Fibroblast of mammary gland (primary cell): Measurements from ENCODE around the gene POU3F3.

Experiments used
- DNase-seq: peaks from one replicate; pipeline ENCODE4 v3.0.0-alpha.2; 2010; ENCODE audit warnings: low read depth
- H3K4me3 ChIP-seq: 2 replicates; pipeline ENCODE4 v1.5.1; 2011; ENCODE audit warnings: low read depth, mild to moderate bottlenecking, low read length, moderate library complexity; ENCODE audit not compliant: control insufficient read depth
- CTCF ChIP-seq: conservative IDR thresholded peaks from 2 replicates; pipeline ENCODE4 v1.5.1; 2011; ENCODE audit warnings: low read depth, low read length, inconsistent platforms; ENCODE audit not compliant: control insufficient read depth, insufficient read depth

POU3F3 gene

GRCh38 chr2:104840156-104840555 lies 13.8 kb upstream of the POU3F3 start:
- no peak overlapping the region for H3K4me3 ChIP-seq
- DNase-seq: no peak
- no peak for TF ChIP-seq CTCF

- no peak for DNase-seq
- no peak overlapping the region for H3K4me3 ChIP-seq
- TF ChIP-seq CTCF: no peak
These were observed 12.9 kb upstream of the POU3F3 start for GRCh38 chr2:104840893-104841585.

GRCh38 chr2:104841744-104842143 lies 12.2 kb upstream of the POU3F3 start:
- no peak overlapping the region for H3K4me3 ChIP-seq
- TF ChIP-seq CTCF: no peak
- no peak for DNase-seq

- no peak overlapping the region for H3K4me3 ChIP-seq
- no peak for DNase-seq
- TF ChIP-seq CTCF: no peak
These were observed 8.9 kb upstream of the POU3F3 start for GRCh38 chr2:104844807-104845551.

- no peak for TF ChIP-seq CTCF
- no peak for DNase-seq
- H3K4me3 ChIP-seq: no peak overlapping the region
These were observed 8.4 kb upstream of the POU3F3 start for GRCh38 chr2:104845552-104845931.

- DNase-seq: no peak
- H3K4me3 ChIP-seq: no peak overlapping the region
- no peak for TF ChIP-seq CTCF
These were observed 7.7 kb upstream of the POU3F3 start for GRCh38 chr2:104845946-104846785.
